ENCODE results near the gene SAE1.
"Not testable (repeated sequence)": the region's sequence is repeated elsewhere in the genome, so short reads cannot be mapped to it uniquely, and the experiment has no call there.

SAE1 gene

DNA sequence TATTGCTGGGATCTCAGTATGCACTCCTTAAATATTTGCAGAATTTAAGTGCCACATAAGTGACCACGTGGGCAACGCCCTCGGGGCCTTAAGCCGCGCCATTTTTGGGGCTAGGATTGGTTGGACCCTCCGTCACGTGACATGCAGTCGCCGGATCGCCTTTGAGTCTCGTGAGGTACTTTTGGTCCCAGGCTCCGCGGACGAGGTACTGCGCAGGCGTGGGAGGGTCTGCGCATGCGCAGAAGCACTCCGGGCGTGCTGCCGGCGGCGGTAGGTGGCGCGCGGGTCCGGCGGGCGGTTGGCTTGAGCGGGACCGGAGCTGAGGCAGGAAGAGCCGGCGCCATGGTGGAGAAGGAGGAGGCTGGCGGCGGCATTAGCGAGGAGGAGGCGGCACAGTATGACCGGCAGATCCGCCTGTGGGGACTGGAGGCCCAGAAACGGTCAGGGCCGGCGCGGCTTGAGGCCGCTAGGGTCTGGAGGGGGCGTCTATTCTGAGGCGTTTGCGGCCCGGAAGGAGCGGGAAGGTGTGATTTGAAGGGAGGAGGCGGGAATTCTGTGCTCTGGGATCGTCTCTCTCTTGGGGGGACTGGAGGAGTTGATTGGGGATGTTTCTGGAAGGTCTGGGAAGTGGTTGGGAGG is at the start of gene SAE1:
TSS of gene SAE1 (plus strand) at position 247 of the 639 bp plus-strand sequence. CDS start at position 343, 96 bp downstream.
- DNase-seq: peak; percentile 99

DNA sequence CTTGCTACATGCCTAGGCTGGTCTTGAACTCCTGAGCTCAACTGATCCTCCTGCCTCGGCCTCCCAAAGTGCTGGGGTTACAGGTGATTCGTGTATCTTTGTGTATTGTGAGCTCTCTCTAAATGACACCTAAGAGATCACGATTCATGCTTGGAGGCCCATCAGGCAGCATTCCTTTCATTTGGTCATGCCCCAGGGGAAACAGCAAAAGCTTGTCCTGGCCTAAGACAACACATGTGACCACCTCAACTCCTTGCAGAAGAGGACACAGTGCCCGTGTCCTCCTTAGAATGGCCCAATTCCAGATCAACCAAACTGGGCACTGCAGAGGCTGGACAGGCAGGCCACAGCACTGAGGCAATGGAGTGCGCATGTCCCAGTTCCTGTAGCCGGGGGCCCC is 49.5 kb upstream of the SAE1 start:
- DNase-seq: no peak

DNA sequence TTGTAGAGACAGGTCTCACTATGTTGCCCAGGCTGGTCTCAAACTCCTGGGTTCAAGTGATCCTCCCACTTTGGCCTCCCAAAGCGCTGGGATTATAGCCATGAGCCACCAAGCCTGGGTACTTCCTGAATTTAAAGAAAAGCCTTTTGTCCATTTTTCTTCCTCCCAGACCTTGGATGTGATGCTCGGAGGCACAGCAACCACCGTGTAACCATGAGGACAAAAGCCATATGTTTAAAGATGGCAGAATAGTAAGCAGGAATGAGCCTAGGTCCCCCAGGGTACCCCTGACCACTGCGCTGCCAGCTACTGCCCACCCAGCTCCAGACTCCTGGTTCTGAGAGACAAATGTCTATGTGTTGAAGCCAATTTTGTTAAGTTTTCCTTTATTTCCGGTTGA is 48.1 kb upstream of the SAE1 start:
- DNase-seq: no peak

DNA sequence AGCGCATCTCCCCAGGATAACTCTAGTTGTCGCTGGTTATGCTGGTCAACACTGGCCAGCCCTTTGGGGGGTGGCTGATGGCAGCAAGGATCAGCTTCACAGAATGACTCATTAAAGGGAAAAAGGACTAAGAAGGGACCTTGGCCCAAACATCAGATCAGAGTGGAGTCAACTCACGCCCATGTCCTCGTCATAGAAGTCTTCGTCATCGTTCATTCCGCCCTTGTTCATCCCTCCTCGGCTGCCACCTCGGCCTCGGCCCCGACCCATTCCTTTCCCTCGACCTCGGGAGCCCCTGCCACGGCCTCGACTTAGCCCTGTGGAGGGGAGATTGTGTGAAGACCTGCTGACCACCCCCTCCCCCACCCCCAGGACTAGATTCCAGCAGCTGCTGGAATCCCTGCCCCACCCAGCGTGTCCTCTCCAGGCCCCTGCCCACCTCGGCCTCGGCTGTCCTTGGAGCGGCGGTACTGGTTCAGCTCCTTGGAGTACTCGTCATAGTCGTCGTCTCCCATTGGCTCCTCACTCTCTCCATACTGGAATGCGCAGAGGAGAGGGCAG is 45.7 kb upstream of the SAE1 start:
- no peak for DNase-seq

DNA sequence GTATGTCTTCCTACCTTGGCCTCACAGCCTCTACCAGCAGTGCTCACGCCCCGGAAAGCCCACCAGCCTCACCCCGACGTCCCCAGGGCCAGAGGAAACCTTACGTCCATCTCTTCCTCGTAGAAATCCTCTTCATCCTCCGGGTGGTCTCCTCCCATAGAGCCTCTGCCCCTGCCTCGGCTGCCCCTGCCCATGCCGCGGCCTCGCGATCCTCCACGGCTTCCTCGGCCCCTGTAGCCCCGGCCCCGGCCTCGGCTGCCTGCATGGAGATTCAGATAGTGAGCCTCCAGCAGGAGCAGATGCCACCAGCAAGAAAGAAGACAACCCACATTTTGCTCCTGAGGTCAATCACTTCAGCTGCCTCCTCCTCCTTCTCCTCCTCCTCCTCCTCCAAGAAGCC is 44.4 kb upstream of the SAE1 start:
- no peak for DNase-seq

DNA sequence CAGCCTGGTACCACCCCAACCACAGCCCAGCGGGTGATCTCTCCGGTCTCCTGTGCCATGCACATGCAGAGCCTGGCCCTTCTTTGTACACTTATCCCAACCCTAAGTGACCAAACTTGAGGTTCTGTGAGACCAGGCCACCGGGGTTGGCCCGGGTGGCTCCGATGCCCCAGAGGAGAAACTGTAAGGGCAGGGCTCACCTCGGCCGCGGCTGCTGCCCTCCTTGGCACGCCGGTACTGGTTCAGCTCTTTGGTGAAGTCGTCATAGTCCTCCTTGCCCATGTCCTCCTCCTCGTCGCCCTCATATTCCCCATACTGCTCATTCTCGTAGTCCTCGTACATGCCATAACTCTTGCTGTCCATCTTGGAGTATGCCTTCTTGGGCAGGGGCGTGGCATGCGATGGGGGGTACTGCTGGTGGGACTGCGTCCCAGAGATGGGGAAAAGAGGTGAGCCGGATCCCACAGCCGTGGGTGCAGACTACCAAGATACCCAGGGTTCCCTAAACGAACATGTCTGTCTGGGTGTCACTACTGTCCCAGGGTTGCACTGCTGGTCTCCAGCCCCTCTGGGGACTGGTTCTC is 40.8 kb upstream of the SAE1 start:
- DNase-seq: no peak

DNA sequence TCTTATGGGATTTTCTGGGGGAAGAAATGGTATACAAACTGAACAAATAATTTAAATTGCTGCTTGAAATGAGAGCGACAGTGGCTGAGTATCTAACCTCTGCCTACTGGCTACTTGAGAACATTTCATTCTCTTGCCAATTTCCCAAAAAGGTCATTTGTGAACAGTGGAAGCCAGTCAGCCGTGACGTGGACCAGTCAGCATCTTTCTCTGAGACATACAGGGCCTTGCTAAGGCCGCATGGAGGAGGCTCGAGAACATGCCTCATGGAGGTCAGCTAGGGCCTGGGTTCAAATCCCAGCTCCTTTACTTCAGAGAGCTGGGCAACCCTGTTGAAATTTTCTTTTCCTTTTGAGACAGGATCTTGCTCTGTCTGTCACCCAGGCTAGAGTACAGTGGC is 37.4 kb upstream of the SAE1 start:
- no peak for DNase-seq

DNA sequence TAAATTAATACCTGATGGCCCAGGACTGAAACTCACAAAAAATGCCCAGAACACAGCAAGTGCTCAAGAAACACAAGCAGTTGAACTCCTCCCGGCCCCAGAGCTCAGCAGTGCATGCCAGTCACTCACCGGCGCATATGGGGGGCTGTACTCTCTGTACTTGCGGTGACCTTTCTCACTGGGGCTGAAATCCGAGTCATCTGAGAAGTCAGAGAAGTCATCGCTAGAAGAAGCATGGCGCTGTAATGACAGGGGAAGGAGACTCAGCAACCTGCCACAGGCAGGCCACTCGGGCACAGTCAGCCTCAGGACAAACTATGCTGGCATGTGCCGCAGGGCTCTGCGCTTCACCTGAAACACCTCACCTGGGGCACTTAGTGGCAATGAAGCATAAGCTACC is 36.8 kb upstream of the SAE1 start:
- DNase-seq: no peak

DNA sequence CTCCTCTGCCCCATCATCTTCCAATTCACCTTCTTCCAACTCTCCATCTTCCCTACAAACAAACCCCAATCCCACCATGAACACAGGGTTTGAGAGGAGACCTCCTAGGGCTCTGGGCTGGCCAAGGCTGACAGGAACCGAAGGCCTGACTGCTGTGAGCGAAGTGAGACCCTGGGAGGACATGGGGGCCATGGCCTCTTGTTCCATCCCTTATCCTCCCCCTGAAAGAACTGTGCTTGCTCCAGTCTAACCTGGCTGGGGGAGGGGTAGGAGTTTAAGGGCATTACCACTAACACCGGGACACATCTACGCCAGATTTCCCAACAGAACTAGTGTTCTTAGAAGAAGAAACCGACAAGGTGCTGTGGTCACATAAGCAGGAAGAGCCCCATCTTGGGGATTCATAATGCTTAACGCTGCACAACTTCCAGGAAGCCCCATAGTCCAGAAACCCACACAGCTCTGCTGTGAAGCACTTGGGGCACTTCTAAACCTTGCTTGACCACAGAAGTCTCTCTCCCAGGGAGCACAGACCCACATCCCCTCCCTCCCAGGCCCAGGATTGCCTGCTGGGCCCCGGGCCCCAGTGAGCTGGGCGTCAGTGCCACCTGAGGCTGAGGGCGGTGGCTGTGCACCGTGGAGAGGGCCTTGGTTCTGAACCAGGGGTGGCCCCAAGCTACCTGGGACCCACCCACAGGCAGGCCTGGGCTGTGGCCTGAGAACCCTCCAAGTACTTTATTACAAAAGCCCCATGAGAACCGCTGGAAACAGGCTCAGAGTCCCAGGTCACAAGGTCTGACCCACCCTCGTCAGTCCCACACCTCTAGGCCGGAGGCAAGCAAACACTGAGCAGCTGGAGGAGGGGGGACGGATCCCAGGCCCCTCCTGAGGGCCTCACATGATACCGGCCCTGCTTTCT is 35.8 kb upstream of the SAE1 start:
- DNase-seq: no peak

DNA sequence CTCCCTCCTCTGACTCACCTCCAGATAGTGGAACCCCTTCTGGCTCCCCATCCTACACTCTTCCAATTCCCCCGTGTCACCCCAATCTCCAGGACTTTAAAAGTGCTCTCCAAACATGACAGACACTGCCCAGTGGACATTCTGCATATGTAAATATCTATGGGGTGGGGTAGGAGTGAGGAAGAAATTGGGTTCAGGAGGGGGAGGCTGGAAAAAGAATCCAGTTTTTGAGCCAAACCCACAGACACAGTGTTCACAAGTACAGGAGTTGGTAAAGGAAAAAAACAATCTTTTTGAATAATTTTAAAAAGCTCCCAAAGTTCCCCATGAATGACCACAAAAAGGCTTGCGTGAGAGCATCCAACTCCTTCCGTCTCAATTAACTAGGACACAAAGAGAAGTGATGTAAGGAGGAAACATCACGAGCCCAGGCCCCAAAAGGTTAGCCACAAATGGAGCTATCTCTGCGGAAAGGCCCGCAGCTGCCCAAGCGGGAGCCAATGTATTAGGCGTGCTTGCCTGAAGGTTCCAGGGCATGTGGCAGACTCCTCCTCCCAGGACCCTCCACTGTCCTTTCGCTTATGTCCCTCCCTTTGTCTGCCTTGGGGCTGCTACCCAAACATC is 35.0 kb upstream of the SAE1 start:
- DNase-seq: no peak

DNA sequence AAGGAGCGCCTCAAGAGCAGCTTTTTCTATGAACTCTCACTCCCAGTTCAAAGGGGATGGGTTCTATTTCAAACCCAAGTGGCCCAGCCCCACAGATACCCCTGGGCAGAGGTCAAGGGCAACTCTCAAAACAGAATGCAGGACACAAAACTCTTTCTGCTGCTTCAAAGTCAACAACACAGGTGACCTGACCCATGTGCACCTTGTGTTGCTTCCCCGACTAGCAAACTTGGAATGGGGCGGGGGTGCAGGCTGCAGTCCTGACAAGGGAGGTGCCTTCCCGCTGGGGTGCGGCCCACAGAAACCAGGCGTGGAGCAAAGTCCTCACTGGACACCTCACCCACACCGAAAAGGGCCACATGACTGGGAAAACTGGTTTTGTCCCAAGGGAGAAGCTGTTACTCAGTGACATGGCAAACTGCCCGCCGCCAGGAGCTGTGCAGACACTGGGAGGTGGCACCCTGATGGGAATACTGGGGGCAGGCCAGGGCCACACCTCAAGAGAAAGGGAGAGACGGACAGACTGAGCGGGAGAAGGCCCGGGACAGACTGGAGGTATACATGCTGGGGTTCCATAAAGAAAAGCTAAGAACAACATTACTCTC is 34.4 kb upstream of the SAE1 start:
- DNase-seq: no peak

DNA sequence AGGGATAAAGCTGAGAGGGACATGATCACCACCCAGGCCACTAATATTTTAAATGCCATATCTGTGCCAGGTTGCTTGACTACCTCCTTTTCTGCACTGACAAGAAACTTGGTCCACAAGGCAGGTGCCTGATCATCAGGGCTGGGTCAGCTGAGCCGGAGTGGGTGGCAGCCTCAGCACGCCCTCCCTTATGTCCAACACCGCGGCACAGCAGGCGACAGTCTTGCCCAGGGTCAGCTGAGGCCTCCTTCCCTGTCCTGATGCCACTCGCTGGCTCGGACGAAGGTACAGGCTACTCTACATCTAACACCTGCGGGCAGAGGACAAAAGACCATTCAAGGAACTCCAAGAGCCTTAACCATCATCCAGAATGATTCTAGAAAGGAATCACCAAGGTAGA is 33.9 kb upstream of the SAE1 start:
- DNase-seq: no peak

DNA sequence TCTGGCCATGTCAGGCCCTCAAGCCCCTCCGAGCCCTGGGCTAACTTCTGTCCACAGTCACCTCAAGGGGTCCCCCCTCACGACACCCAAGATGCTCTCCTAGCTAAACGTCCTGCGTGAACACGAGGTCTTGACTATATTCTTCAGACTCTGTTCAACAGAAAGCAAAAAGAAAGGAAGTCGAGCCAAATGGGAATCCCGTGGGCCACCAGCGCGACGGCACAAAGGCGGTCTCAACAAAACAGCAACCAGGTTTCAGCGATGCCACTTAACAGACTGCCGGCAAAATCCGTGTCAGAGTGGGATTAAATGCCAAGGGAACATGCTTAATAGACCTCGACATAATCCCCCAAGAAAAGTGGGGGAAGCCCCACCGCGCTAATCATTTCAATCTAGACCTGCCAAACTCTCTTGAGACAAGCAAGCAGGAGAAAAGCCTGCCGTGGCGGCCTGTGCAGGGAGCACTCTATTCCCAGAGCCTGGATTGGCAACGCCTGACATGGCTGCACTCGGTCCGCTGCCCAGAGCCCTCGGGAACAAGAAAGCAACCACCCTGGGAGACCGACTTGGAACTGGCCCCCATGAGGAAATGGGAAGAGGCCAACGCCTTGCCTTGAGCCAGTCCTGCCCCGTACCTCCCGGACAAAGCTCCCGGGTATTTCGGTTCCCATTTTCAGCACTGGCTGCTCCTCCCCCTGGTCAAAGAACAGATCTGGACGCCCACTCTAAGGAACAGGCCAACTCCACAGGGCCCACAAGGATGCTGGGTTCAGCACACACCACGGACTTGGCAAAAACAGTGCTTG is 33.0 kb upstream of the SAE1 start:
- no peak for DNase-seq

DNA sequence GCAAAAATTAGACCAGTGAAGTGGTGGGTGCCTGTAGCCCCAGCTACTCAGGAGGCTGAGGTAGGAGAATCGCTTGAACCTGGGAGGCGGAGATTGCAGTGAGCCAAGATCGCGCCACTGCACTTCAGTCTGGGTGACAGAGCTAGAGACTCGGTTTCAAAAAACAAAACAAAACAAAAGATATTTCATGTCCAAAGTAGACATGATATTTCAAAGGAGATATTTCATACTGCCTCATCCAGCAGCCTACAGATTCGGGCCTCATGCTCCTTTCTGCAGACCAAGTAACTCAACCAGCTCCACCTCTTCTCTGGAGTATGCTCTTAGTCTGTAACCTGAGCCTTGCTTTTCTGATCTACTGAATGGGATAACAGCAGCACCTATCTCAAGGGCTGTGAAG is 32.0 kb upstream of the SAE1 start:
- no peak for DNase-seq

DNA sequence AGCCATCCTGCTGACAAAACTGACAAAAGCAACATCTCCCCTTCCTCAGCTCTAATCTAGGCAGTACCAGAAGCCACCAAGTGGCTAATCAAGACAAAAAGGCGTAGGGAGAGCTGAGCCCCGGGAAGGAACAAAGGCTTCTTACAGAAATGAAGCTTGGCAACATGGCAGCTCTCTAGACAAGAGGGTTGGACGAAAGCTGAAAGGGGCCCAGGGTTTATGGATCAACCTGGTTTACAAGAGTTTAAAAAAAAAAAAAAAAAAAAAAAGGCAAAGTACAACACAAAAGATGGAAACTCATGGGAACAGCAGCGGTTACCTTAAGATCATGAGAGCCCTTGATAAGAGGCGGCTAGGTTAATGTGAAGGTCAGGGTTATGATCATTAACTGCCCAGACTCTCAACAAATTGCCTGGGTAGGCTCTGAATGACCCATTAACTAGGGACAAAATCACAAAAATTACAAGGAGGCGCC is 31.0 kb upstream of the SAE1 start:
- DNase-seq: no peak

DNA sequence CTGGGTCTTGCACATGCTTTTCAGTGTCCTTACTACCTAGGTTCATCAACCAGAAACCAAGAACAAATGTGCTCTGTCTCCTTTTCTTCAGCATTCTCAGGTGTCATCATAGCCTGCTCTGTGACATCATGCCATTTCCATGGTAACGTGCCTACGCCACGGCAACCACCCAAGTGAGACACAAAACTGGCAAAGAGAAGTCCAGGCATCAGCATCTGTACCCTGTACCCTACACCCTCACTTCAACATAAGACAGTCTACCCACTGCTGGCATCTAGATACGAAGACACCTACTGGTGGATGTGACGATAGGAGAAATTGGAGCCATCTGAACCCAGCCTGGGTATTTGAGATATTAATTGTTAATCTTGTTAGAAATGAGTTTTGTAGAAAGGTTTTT is 30.3 kb upstream of the SAE1 start:
- peak; percentile 46 for DNase-seq

DNA sequence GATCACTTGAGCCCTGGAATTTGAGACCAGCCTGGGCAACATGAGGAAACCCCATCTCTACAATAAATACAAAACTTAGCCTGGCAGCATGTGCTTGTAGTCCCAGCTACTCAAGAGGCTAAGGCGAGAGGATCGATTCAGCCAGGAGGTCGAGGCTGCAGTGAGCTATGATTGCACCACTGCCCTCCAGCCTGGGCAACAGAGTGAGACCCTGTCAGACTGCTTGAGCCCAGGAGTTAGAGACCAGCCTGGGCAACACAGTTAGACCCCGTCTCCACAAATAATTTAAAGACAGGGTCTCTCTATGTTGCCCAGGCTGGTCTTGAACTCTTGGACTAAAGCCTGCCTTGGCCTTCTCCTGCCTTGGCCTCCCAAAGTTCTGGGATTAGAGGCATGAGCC is 29.5 kb upstream of the SAE1 start:
- not testable (repeated sequence) for DNase-seq

DNA sequence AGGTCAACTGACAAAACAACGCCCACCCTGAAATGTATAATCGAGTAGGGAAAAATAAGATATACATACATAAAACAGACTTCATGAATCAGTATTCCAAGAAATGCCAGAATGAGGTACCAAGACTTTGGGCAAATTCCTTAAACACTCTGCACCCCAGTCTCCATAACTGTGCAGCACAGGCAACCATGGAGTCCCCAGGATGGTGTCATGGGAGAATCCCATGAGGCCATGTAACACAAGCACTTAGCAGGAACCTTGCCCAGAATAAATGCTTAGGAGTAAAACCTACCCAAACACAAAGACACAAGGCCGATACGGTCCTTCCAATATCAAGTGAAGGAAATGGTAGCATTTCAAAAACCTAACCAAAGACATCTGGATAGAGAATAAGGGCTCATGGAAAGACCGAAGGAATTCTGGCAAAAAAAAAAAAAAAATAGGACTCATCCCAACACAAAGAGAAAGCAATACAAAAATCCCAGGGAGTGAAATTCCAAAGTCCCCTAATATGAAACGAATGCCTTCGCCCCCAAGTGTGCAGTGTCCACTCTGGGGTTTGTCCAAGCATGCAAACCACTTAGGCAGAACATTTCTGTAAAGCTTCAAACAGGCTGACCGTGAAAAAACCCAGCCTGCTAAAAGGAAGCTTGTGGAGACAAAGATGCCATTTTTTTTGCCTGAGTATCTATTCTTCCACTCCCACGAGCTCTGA is 28.1 kb upstream of the SAE1 start:
- no peak for DNase-seq

DNA sequence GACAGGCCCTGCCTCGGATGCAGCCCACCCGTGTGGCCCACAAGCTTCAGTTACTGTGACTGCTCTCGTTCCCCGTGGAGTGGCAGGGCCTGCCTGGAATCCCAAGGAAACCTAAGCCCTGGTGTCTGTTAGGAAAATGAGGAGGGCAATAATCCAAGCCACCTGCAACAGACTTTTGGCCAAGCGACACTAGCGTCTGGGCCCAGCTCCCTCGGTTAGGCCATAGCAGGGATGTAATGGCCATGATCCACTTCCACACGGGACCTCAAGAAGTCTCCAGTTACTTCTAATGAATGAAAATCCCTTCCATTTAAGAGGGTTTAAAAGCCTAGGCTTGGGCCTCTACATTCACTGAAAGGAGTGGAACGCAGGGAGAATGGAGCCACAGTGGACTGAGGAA is 26.0 kb upstream of the SAE1 start:
- DNase-seq: no peak

DNA sequence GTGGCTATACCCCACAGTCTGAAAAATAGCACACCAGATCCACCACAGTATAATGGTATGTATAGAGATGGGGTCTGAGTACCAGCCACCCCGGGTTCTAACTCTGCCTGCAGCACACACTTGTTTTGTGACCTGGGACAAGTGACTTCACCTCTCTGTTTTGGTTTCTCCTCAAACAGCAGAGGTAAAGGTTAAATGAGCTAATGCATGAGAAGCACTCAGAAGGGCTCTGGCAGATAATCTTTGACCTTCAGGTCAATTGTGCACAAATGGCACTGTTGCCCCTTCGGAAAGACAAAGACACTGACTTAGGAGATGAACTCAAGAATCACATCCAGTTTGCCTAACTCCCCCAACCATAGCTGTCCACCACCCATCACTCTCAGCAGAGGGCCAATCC is 24.8 kb upstream of the SAE1 start:
- DNase-seq: no peak

DNA sequence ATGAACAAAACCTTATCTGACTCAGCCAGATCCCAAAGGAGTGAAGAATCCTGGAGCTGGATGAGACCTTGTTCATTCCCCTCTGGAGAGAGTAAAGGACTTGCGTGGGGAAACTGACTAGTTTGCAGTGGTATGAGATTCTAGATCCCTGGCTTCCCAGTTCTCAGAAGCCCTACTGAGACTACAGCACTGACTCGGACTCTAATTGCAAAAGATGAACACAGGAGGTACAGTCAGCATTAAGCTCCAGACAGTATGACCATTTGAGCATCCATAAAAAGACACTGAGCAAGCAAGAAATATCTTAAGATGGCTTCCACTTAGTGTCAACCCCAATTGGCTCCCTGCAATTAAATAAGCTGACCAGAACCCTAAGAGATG is 23.8 kb upstream of the SAE1 start:
- no peak for DNase-seq
